Glomerular visceral epithelial cell (primary cell): ENCODE results near the gene AGRN.
"Not testable (repeated sequence)": the region's sequence is repeated elsewhere in the genome, so short reads cannot be mapped to it uniquely, and the experiment has no call there.

Experiments used
- DNase-seq: peaks from one replicate; pipeline ENCODE4 v3.0.0-alpha.2; 2016; ENCODE audit errors: extremely low spot score

AGRN gene

GRCh38 chr1:981955-982558 lies 37.9 kb upstream of the AGRN start, which contains the start of gene PERM1:
TSS of gene PERM1 (minus strand) at chr1:982093. CDS start at chr1:981029, 1,064 bp downstream.
- DNase-seq = no peak

GRCh38 chr1:982765-983436 lies 37.0 kb upstream of the AGRN start:
- DNase-seq = no peak

- DNase-seq = peak; percentile 46
Measured at GRCh38 chr1:983798-984475, 36.0 kb upstream of the AGRN start.

GRCh38 chr1:984476-984814 lies 35.5 kb upstream of the AGRN start:
- no peak for DNase-seq

- no peak for DNase-seq
Measured at GRCh38 chr1:985126-985525, 34.8 kb upstream of the AGRN start.

- not testable (repeated sequence) for DNase-seq
Measured at GRCh38 chr1:988061-988460, 31.9 kb upstream of the AGRN start.

GRCh38 chr1:991275-991674 lies 28.6 kb upstream of the AGRN start:
- DNase-seq = not testable (repeated sequence)

GRCh38 chr1:991895-992294 lies 28.0 kb upstream of the AGRN start:
- no peak for DNase-seq

GRCh38 chr1:992362-992761 lies 27.6 kb upstream of the AGRN start:
- DNase-seq = no peak

GRCh38 chr1:993379-993995 lies 26.4 kb upstream of the AGRN start:
- no peak for DNase-seq

GRCh38 chr1:994546-994945 lies 25.4 kb upstream of the AGRN start:
- DNase-seq = not testable (repeated sequence)

- DNase-seq = no peak
Measured at GRCh38 chr1:995665-996633, 24.0 kb upstream of the AGRN start.

GRCh38 chr1:996851-997712 lies 22.8 kb upstream of the AGRN start:
- DNase-seq = no peak

- DNase-seq = no peak
Measured at GRCh38 chr1:997713-997992, 22.3 kb upstream of the AGRN start.

- DNase-seq = no peak
Measured at GRCh38 chr1:997993-998744, 21.8 kb upstream of the AGRN start.

GRCh38 chr1:998745-998994 lies 21.2 kb upstream of the AGRN start:
- no peak for DNase-seq

GRCh38 chr1:998995-999724 lies 20.8 kb upstream of the AGRN start:
- peak; percentile 45 for DNase-seq

GRCh38 chr1:999725-1000356 lies 20.1 kb upstream of the AGRN start, which contains the start of gene HES4:
TSS of gene HES4 (minus strand) at chr1:1000097. CDS start at chr1:999973, 124 bp downstream.
- DNase-seq = peak; percentile 95
